Measurements from ENCODE around the gene RCOR2.

The RCOR2 gene

DNA sequence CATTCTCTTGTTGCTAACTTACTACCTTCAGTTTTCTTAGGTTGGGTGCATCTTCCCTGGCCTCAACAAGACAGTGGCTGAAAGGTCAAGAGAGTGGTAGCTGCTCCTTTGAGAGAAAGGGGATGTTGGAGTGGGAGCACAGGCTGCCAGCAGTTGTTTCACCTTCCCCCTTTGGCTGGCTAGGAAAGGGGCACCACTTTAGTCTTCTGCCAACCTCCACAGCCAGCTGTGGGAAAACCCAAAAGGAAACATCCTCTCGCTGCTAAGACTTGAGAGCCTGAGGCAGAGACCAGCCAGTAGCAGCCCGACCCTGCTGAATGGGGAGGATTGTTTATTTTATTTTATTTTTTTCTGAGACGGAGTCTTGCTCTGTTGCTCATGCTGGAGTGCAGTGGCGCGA lies 43.7 kb downstream of the RCOR2 start:
- TF ChIP-seq, protein P1, sequence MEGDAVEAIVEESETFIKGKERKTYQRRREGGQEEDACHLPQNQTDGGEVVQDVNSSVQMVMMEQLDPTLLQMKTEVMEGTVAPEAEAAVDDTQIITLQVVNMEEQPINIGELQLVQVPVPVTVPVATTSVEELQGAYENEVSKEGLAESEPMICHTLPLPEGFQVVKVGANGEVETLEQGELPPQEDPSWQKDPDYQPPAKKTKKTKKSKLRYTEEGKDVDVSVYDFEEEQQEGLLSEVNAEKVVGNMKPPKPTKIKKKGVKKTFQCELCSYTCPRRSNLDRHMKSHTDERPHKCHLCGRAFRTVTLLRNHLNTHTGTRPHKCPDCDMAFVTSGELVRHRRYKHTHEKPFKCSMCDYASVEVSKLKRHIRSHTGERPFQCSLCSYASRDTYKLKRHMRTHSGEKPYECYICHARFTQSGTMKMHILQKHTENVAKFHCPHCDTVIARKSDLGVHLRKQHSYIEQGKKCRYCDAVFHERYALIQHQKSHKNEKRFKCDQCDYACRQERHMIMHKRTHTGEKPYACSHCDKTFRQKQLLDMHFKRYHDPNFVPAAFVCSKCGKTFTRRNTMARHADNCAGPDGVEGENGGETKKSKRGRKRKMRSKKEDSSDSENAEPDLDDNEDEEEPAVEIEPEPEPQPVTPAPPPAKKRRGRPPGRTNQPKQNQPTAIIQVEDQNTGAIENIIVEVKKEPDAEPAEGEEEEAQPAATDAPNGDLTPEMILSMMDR (IDR thresholded peaks at IDR 0.05; ENCODE audit: insufficient read depth, low read length, missing control alignments): no peak
- no peak for DNase-seq (ENCODE audit: low read depth, low spot score)
- CTCF ChIA-PET: interaction anchor here (1.0 to 2.3 kb wide), 5 partner anchors 9 to 104 kb away, joined by 3 to 11 read pairs (median 6); no protein-coding TSS in a partner anchor
- POLR2A ChIA-PET: no interaction called here
- H3K4me3 ChIP-seq (ENCODE audit: low read depth, low read length): no peak overlapping the region

DNA sequence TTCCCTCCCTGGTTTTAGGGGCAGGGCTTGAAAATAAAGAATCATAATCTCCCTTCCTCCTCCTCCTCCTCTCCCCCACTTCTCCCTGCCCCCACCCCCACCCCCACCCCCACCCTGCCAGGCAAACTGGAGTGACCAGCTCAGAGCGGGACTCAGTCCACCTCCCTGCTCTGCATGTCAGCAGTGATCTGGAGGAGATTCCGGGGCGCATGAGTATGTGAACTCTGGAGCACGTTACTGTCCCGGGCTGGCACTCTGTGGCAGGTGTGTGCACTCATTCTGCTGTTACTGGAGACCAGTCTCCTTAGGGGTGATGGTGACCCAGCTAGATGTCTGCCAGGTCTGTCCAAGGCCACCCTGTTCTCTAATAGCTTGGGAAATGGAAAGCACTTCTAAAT lies 44.2 kb downstream of the RCOR2 start:
- TF ChIP-seq, protein P1 (IDR thresholded peaks at IDR 0.05; ENCODE audit: insufficient read depth, low read length, missing control alignments): no peak
- POLR2A ChIA-PET: no interaction called here
- no peak for DNase-seq (ENCODE audit: low read depth, low spot score)
- CTCF ChIA-PET: interaction anchor here (0.8 to 2.3 kb wide), 6 partner anchors 10 to 103 kb away, joined by 3 to 11 read pairs (median 6); partner anchors contain the start of gene RCOR2
- no peak overlapping the region for H3K4me3 ChIP-seq (ENCODE audit: low read depth, low read length)

DNA sequence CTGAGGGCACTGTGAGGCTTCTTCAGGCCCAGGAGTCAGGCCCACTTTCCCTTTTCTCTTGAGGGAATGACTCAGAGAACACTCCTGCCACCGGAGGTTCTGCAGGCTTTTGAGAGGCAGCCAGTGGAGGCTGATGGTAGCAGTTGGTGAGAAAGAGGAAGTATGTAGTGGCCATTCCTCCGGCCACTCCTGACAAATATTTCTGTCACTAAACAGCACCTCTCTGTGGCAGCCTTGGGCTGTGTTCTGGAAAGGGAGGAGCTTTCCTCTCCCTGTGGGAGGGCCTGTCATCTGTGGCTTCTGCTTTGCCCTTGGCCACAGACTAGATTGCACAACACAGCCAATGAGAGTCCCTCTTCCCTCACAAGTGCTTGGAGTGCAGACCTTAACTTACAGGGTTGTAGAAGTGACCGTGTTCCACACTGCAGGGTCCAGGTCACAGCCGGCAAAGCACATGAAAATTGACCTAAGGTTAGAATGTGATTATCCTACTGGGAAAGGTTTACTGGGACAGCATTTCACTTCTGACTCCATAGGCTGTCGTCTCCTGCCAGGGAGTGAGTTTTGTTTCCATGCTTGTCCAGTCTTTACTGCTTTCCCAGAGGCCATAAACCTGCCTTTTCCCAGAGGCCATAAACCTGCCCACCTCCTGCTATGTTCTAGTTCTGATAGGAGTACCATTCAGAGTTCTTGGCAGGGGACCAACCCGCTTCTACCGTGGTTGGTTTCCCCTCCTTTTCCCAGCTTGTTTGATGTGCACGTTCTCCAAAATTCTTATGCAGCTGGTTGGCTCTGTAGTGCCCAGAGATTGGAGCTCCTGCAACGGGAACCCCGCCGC lies 44.8 kb downstream of the RCOR2 start:
- CTCF ChIA-PET: interaction anchor here (0.8 to 2.3 kb wide), 5 partner anchors 31 to 102 kb away, joined by 3 to 11 read pairs (median 5); partner anchors contain the start of gene RCOR2
- TF ChIP-seq, protein P1 (IDR thresholded peaks at IDR 0.05; ENCODE audit: insufficient read depth, low read length, missing control alignments): peak; percentile 46
- POLR2A ChIA-PET: interaction anchor here (0.5 to 1.0 kb wide), 2 partner anchors 11 to 34 kb away, joined by 3 read pairs; no protein-coding TSS in a partner anchor
- H3K4me3 ChIP-seq (ENCODE audit: low read depth, low read length): no peak overlapping the region
- peak; percentile 81 for DNase-seq (ENCODE audit: low read depth, low spot score)

DNA sequence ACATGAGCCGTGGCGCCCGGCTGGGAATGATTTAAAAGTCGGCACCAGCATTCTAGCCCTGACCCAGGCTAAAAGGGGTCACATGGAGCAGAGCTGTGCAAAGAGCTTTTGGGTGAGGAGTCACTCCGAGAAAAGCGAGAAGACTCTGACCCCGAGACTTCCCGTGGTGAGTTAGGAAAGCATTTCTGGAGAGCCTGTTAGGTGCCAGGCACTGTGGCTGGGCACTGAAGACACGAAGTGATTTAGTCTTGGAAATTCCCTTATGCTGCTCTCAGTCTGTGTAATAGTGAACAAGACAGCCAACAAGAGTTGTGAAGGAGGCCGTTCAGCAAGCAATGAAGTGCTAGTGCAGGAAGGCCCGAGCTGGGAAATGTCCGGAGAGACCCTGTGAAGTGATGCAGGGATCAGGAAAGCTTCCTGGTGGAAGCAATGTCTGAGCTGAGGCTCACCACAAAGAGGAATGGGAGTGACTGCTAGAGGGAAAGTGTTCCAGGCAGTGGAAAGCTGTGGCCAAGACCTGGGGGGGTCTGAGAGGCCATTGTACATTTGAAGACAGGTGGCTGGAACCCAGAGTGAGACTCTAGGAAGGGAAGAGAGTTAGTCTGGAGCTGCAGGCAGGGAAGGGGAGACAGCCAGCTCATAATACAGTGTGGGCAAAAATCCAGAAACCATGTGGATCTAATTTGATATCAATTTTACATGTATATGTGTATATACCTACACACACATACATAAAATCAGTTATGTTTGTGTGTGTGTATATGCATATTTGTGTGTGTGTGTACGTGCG lies 46.4 kb downstream of the RCOR2 start:
- POLR2A ChIA-PET: no interaction called here
- CTCF ChIA-PET: interaction anchor here (1.0 kb wide), 1 partner anchor 46 kb away, joined by 3 read pairs; the partner anchor contains the start of gene RCOR2
- no peak for DNase-seq (ENCODE audit: low read depth, low spot score)
- TF ChIP-seq, protein P1 (IDR thresholded peaks at IDR 0.05; ENCODE audit: insufficient read depth, low read length, missing control alignments): no peak
- no peak overlapping the region for H3K4me3 ChIP-seq (ENCODE audit: low read depth, low read length)

DNA sequence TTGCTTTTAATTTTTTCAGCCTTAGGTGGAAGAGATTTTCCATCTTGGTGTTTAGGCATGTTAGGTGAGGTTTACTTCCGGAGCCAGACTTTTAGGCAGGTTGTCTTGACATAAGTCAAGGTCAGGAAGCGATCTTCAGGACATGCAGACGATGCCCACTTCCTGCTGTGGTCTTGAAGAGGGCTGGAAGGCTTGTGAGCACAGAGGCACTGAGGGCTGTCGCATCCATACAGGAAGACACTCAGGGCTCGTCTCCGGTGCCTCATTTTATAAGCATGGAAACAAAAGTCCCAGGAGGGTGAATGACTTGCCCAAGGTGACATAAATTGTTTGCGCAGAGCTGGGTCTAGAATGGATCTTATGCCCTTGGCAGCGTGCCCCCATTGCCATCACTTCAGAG lies 47.3 kb downstream of the RCOR2 start:
- no peak for DNase-seq (ENCODE audit: low read depth, low spot score)
- ChIA-PET CTCF (interaction anchor here (1.0 kb wide), 1 partner anchor 47 kb away, joined by 3 read pairs; the partner anchor contains the start of gene RCOR2), POLR2A (no interaction called here)
- TF ChIP-seq, protein P1 (IDR thresholded peaks at IDR 0.05; ENCODE audit: insufficient read depth, low read length, missing control alignments): no peak
- no peak overlapping the region for H3K4me3 ChIP-seq (ENCODE audit: low read depth, low read length)
